HG03571 (cell line): ENCODE measurements around the gene BBS2.
"Not testable (repeated sequence)": the region's sequence is repeated elsewhere in the genome, so short reads cannot be mapped to it uniquely, and the experiment has no call there.

Experiments used
- ATAC-seq: cut with Tn5 transposase; IDR thresholded peaks from one replicate; pipeline ENCODE4 v1.9.1; 2021; ENCODE audit not compliant: unreplicated experiment

Gene BBS2

DNA sequence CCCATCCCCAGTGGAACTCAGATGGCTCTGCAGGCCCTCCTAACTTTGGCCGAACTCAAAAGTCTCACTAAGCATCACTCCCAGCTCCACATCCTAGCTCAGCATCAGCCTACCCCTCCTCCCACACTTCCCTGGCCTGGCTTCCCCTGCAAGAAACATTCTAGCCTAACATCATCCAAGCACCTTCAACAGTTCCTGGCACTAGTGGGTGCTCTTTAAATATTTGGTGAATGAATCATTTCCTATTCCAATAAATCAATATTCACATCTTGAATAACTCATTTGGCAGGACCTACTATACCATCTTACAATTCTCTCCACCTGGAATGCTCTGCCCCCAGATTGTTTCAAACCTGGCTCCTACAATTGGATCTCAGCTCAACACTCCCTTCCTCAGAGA is 11.0 kb upstream of the BBS2 start:
- ATAC-seq = no peak

DNA sequence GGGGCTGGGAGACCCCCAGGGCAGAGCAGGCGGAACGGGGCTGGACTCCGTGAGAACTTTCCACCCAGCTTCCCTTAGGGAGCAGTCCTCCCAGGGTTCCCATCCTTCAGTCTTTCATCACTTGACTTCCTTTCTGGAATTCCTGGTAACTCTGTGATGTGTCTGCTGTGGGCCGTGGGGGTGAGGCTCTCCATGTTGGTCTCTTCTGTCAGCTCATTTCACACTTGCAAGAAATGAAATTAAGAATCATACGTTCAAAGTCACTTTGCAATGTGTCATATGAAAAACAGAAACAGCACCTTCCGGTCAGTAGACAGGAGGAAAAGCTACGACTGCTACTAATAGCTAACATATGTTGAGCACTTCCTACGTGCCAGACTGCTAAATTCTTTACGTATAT is 5.4 kb upstream of the BBS2 start:
- ATAC-seq = no peak

DNA sequence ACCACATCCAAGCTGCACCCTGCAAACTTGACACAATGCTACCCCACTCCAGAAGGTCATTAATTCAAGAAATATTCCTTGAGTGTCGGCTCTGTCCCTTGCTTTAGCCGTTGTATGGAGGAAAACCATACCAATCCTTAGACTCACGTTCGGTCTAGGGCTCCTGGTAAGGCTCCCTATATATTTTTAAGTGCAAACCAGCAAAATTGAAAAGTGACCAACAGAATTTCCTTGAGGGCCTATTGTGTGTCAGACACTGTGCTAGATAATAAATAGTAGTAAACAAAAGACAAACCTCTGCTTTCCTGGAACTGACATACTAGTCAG is 390 bp upstream of the BBS2 start:
- no peak for ATAC-seq

DNA sequence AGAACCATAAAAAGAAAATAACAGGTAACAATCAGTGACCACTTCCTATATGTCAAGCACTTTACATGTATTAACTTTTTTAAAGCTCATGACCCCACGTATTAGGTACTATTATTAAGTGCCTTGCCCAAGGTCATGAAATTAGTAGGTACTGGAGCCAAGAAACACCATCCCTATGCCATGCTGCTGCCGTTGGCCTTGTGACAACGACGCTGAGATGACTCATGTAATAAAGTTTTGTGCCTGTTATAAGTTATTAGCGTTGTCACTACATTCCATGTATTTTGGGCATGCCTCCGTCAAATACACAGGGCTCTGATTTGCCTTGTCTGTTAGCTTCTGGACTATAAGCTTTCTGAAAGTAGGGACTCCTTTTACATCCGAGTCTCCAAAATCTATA is 1.4 kb downstream of the BBS2 start:
- ATAC-seq = no peak

DNA sequence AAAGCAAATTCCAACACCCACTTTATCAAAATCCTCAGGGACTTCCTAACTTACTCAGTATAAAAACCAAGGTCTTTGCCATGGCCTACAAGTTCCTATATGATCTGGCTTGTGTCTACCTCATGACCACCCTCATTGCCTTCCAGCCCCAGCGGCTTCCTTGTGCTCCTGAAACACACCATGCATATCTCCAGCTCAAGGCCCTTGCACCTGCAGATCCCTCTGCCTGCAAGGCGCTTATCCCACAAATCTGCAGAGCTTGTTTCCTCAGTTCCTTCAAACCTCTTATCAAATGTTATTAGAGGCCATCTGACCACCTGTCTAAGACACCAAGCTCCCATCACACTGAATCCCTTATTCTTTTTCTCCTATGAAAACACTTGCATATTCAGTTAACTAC is 2.6 kb downstream of the BBS2 start:
- ATAC-seq = no peak

DNA sequence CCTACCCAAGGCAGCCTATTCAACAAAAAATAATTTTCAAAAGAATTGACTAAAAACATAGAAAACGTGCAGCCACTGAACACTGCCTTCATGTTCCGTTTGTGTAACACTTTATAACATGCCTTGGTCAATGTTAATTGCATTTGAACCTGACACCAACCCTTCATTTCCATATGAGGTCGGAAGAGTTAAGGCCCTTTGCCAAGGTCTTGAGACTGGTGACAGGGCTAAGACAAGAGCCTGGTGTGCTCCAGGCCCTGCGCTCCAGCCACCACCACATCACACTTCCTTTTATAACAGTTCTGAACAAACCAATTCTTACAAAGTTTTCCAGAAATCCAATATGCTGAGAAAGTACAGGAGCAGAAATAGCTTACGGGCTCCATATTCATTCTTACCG is 4.2 kb downstream of the BBS2 start:
- no peak for ATAC-seq

DNA sequence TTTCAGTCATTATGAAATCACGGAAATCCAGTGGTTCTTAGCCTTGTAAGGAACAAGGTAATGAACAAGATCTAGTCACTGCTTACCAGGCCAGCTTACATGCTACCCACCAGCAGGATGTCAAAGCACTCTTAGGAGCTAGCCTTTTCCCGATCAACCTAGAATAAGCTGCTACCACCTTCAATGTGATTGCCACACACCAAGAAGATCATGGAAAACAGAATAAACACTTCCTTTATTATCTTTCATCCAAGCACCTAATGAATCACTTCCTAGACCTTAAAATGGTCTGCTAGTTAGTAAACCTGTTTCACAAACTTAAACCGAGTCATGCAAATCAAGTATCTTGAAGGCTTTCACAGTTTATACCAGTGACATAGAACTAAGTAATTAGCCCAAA is 5.0 kb downstream of the BBS2 start:
- no peak for ATAC-seq

DNA sequence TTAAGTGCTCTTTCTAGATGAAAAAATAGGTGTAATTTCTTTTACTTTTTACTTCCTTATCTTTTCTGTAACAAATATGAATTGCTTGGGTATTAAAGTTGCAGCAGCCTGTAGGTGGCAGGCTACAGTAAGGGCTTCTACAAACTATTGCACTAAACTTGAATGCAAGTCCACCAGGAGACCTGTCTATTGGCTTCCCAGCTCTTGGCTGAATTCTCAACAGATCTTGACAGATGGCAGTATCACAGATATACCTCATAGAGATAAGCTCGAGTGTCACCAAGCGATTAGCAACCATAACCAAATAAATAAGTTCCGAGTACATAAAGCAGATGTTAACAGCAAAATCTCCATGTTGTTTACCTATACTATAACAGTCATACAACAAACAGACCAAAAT is 5.9 kb downstream of the BBS2 start:
- ATAC-seq = no peak

DNA sequence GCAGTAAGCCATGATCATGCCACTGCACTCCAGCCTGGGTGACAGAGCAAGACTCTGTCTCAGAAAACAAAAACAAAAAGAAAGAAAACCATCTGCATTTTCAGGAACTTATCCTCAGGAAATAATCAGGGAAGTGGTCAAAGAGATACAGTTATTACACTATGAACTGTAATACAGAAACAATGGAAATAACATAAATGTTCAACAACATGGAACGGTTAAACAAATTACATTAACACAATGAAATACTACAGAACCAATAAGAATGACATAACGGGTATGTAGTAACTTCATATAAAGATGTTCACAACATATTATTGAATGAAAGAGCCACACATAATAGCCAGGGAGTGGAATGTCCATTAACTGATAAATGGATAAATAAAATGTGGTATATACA is 6.7 kb downstream of the BBS2 start:
- no peak for ATAC-seq

DNA sequence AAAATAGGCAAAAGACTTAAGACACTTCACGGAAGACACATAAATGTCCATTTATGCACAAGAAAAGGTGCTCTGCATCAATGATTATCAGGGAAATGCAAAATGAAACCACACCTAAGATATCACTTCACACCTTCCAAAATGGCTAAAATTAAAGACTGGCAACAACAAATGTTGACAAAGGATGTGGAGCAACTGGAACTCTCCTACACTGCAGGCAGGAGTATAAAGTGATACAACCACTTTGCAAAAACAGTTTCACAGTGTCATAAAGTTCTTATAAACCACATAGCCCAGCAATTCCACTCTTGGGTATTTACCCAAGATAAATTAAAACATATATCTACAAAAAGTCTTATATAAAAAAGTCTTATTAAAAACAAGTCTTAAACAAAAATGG is 7.8 kb downstream of the BBS2 start:
- no peak for ATAC-seq

DNA sequence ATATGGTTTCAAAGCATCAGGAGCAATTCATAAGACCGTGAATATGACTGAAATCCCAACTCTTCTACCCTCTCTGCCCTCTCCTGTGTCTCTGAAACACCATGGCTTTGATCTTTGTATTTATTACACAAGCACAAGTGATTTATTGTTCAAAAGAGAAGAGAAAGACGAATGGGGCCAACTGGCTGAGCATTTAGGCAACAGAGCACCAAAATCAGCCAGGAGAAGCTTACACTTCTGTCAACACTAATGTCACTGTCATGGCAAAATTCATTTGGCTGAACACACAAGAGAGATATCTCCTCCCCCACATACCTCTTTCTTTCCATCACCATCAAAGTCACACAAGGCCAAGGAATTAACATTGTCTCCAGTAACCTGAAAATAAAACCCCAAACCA is 9.3 kb downstream of the BBS2 start:
- ATAC-seq = no peak

DNA sequence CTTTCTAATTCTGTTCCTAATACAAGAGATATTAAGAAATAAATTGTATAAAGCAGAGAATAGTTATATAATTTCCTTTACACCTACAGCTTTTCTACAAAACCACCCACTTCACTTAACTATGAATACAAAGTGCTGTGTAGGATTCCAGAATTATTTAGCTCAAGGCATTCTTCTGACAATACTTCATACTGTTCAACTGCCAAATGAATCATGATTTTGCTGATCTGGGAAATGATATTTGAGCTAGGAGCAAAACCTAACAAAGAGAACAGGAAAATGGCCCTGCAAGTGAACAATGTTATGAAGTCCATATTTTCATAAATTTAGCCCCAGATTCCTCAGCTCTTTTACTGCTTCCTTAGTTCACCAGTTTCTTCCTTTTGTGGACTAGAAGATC is 12.9 kb downstream of the BBS2 start:
- no peak for ATAC-seq

DNA sequence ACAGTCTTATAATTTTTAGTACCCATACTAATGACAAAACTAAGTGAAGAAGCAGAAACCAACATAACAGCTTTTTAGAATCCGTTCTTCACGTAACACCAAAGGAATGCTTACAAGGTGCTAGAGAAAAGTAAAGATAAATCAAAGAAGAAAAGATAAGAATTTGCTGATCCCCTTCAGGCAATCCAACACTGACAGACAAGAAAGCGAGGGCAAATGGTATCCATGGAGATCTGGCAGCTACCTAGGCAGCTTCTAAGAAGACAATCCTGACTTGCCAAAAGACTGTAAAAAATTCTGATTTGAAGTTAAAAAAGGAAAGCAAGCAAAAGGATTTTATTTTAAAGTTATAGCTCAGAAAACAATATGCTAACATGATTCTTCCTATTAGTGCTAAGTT is 14.6 kb downstream of the BBS2 start:
- no peak for ATAC-seq

DNA sequence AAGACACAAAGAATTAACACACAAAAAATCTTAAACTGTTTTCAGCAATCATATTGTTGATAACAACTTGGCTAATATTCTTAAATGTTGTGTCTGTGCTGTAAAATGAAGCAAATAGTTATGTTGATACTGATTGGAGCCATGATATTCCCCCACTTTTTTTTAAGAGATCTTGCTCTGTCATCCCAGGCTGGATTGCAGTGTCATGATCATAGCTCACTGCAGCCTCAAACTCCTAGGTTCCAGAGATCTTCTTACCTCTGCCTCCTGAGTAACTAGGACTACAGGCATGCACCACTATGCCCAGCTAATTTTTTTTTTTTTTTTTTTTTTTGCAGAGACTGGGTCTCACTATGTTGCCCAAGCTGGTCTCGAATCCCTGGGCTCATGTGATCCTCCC is 26.0 kb downstream of the BBS2 start:
- ATAC-seq = no peak

DNA sequence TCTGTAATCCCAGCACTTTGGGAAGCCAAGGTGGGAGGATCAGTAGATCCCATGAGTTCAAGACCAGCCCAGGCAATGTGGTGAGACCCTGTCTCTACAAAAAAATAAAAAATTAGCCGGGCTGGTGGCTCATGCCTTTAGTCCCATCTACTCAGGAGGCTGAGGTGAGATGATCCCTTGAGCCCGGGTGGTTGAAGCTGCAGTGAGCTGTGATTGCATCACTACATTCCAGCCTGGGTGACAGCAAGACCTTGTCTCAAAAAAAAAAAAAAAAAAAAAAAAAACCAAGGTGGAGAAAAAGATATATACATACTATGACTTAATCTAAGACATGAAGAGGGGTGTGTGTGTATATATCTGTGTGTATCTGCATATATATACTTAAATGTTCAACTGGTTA is 26.7 kb downstream of the BBS2 start:
- no peak for ATAC-seq

DNA sequence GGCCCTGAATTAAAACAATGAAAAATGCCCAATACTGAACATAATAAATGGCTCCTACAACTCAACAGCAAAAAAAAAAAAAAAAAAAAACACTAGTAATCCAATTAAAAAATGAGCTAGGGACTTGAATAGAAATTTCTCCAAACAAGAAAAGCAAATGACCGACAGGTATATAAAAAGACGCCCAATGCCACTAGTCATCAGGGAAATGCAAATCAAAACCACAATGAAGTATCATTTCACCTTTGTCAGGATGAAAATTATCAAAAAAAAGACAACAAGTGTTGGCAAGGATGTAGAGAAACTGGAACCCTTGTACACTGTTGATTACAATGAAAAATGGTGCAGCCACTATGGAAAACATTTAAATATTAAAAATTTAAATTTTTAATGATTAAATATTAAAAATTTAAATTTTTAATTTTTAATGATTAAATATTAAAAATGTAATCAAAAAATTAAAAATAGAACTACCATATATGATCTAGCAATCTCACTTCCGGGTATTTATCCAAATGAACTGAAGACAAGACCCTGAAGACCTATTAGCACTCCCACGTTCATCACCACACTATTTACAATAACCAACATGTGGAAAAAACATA is 28.1 kb downstream of the BBS2 start:
- no peak for ATAC-seq

DNA sequence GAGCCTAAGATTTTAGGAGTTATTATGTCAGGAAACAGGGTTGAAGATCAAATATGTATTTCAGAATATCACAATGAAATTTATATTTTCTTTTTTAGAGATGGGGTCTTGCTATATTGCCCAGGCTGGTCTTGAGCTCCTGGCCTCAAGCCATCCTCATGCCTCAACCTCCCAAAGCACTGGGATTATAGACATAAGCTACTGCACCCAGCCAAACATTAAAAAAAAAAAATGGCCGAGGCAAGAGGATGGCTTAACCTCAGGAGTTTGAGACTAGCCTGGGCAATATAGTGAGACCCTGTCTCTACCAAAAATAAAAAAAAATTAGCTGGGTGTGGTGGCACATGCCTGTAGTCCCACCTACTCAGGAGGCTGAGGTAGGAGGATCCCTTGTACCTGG is 31.0 kb downstream of the BBS2 start:
- ATAC-seq = not testable (repeated sequence)

DNA sequence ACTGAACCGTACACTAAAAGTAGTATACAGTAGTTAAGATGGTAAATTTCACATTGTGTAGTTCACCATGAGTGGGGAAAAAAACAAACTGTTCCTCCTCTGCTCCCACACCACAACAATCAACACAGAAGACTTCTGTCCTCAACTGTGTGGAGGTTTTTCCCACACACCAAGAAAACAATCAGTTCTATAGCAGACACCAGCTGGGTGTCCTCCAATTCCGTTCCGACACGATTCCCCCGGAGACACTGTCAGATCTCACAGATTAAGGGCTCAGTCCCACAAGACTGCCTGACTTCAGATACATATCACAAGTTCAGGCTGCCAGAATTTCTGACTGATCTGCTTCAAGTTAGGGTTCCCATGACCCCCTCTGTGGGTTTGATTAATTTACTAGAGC is 31.8 kb downstream of the BBS2 start:
- no peak for ATAC-seq

DNA sequence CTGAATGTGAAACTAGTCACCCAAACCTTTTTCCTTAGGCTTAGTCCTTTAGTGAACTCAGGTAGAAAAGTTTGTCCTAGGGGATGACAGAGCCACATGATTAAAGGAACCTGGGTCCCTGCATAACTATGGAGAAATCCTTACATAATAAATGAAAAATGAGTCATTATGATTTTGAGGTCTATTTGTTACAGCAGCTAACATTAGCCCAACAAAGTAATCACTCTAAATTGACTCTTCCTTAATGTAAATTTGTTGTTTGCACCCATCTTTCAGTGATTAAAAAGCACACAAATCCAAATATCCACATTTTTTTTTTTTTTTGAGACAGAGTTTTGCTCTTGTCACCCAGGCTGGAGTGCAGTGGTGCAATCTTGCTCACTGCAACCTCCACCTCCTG is 36.4 kb downstream of the BBS2 start:
- ATAC-seq = no peak

DNA sequence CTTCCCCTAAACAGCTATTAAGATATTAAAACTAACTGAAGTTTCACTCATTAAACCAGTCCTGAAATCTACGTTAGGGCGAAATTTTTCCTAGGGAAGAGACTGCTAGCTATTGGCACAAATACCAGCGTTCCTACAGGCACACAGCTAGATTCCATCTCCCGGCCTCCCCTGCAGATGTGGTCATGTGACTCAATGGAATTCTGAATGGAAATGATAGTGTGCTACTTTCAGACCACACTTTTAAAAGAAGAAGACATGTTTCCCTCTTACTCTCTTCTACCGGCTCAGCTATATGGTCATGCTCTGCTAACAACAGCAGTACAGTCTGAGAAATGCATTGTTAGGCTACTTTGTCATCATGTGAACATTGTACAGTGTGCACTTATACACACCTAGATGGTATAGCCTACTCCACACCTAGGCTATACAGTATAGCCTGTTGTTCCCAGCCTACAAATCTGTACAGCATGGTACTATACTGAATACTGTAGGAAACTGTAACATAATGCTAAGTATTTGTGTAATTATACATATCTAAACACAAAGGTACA is 37.1 kb downstream of the BBS2 start:
- no peak for ATAC-seq

DNA sequence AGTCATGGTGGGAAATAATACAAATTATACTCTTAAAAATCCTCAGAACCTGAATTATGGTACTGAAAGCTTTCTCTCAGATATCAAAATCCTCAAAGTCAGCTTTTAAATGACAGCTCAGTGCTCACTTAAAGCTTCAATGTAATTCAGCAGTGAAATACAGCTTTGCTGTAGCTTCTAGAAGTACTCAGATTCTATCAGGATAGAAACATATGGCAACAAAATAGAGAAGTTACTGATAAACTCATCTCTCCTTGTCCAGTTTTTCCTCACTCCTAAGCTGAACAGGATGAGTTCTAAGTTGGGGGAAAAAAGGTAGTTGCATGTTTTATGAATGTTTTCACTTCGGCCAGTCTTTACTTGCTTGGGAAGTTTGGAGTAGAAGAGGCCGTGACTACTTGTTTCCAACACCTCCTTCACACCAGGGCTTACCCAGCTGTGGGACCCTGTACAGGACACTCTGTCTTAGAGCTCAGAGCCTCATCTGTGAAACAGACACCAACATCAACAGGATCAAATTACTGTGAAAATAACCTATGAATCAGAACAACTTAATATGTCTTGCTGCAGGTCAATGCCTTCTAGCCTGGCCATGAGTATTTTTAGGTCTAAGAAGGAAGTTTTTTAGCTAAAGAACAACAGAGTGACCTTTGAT is 38.2 kb downstream of the BBS2 start:
- no peak for ATAC-seq

DNA sequence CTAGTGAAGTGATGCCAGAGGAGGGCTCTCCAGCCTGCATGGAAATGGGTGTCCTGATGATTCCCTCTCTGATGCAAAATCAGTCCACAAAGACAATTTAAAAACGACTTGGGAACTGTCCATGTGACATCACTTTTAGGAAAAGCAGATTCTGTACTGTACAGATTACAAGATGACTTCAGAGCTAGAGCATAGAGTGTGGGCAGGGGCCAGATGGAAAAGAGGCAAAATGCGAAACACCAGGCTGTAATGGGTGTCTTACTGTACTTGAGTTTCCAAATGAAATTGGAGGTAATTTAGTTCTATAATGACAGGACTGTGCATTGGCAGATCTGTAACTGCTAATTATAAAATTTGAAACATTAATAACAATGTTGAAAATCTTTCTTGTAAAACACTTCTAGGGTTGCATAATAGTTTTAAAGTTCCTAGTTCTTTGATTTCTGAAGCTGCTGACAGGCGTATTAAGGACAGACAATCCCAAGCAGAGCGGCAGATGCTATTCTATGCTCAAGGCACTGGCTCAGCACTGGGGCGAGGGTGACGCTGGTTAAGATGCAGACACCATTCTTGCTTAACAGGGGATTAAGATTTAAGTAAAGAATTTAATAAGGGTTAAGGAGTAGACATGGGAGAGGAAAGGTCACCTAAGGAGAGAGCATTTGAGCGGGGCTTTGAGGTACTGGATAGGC is 38.9 kb downstream of the BBS2 start:
- no peak for ATAC-seq

DNA sequence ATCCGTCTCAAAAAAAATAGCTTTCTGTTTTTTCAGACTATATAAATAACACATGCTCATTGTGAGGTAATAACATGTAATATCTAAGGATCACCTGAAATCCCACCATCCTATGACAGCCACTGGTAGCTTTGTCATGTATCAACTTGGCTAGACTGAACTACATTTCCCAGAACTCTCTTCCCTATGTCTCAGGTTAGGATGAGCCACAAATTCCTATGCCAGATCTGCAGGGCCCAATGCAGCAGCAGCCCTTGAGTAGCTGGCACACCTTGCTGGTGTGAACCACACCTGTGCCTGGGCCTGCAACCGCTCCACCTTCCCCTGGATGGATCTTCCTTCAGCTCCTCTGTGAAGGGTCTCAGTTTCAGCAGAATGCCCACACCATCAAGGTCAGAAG is 40.4 kb downstream of the BBS2 start:
- no peak for ATAC-seq
